Measurements from ENCODE around the gene ANGPTL2. TPM values are rescaled to one million over a fixed set of nuclear protein-coding genes. Genes with fewer than 3 reads are reported as not detected.

The ANGPTL2 gene
- total and polyA plus RNA-seq, 4 donors: 0.93 to 3.2 (median 1.9) TPM

GRCh38 chr9:127059765-127060361, 62.6 kb downstream of the ANGPTL2 start:
- no peak for DNase-seq (ENCODE audit: low spot score)

More at GRCh38 chr9:127059765-127060361, 62.6 kb downstream of the ANGPTL2 start:
- Histone ChIP-seq H3K27ac (ENCODE audit: low read depth in 1 of 2, low read length in 2 of 2) (no peak overlapping the region), H3K27me3 (ENCODE audit: control insufficient read depth in 4 of 4, insufficient read depth in 4 of 4, low read length in 3 of 4) (no peaks in the 10 kb centered on the region), H3K4me1 (ENCODE audit: control insufficient read depth in 4 of 4, insufficient read depth in 4 of 4, low read length in 3 of 4) (peaks cover 0 to 3% (median 0%) of the 10 kb centered on the region in 4 donors), H3K9me3 (ENCODE audit: control insufficient read depth in 4 of 4, low read length in 3 of 4) (no peaks in the 10 kb centered on the region), H3K9ac (ENCODE audit: low read depth in 1 of 2, low read length in 2 of 2) (no peak overlapping the region), H3K36me3 (ENCODE audit: control insufficient read depth in 4 of 4, insufficient read depth in 3 of 4, low read depth in 1 of 4, low read length in 3 of 4) (no peaks in the 10 kb centered on the region), H3K4me3 (ENCODE audit: low read depth in 1 of 3, low read length in 3 of 3) (no peak overlapping the region)
- no peak for TF ChIP-seq NR2F2 (IDR thresholded peaks at IDR 0.05)
- no peak for TF ChIP-seq FOXA2 (IDR thresholded peaks at IDR 0.05)
- no peak for TF ChIP-seq HNF4A (conservative IDR thresholded peaks at IDR 0.05)
- no peak for TF ChIP-seq HNF4G (IDR thresholded peaks at IDR 0.05)
- TF ChIP-seq JUND (IDR thresholded peaks at IDR 0.05): no peak
- TF ChIP-seq TAF1 (conservative IDR thresholded peaks at IDR 0.05): no peak
- TF ChIP-seq CTCF (IDR thresholded peaks at IDR 0.05; ENCODE audit: low read depth, low read length, missing input control): no peak
- no peak for TF ChIP-seq ZBTB33 (IDR thresholded peaks at IDR 0.05)
- no peak for TF ChIP-seq REST (IDR thresholded peaks at IDR 0.05)
- WGBS: 88% methylated on average over 4 of the region's 4 CpGs
